ENCODE data around the gene RAPGEF5. TPM values are rescaled to one million over a fixed set of nuclear protein-coding genes. Genes with fewer than 3 reads are reported as not detected.

RAPGEF5 gene
- total RNA-seq, 1 donor from 2014 or later: 9.9 TPM

DNA sequence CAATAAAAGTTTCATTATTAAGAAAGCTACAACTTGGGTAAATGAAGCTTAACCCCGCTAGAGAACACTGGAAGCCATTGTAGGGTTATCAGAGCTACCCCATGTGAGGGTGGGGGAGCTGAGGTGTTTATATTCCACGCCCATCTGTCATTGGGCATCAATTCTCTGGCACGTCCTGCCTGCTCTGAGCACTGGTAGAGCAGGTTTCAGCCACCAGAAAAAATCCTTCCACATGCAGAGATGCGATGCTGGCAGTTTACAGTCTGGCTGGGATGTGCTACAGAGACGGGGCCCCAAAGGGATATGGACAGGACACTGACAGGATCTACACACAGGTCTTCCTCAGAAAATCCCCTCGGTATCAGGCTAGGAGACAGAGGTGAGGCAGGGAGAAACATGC is 15.9 kb upstream of the RAPGEF5 start:
- Mint-ChIP-seq H3K36me3 (ENCODE audit: insufficient read depth) (no peaks in the 10 kb centered on the region), H3K4me3 (ENCODE audit: low read depth) (no peak overlapping the region), H3K27me3 (peaks cover 8% of the 10 kb centered on the region), H3K9me3 (ENCODE audit: low read depth) (no peaks in the 10 kb centered on the region), H3K27ac (no peak overlapping the region), H3K4me1 (ENCODE audit: low read depth) (peaks cover 23% of the 10 kb centered on the region)
- TF ChIP-seq, protein P1, sequence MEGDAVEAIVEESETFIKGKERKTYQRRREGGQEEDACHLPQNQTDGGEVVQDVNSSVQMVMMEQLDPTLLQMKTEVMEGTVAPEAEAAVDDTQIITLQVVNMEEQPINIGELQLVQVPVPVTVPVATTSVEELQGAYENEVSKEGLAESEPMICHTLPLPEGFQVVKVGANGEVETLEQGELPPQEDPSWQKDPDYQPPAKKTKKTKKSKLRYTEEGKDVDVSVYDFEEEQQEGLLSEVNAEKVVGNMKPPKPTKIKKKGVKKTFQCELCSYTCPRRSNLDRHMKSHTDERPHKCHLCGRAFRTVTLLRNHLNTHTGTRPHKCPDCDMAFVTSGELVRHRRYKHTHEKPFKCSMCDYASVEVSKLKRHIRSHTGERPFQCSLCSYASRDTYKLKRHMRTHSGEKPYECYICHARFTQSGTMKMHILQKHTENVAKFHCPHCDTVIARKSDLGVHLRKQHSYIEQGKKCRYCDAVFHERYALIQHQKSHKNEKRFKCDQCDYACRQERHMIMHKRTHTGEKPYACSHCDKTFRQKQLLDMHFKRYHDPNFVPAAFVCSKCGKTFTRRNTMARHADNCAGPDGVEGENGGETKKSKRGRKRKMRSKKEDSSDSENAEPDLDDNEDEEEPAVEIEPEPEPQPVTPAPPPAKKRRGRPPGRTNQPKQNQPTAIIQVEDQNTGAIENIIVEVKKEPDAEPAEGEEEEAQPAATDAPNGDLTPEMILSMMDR (IDR thresholded peaks at IDR 0.05; ENCODE audit: unreplicated experiment): no peak
- DNase-seq (ENCODE audit: low spot score, unreplicated experiment): no peak

DNA sequence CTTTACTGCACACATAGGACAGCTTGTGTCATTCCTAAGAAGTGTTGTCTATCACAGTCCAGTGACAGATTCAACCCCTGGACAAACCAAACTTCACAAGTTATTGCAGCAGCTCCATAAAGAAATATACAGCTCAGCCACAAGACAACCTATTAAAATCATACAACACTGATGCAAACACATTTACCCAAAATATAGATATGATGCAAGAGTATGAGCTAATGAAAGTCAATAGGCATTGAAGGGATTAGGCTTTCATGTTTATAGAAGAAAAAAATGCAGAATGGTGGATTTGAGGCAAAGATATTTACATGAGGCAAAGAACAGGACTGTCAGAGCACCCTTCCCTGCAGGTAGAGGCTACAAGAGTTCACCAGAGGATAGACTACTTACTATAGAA is 14.9 kb upstream of the RAPGEF5 start:
- H3K4me1 Mint-ChIP-seq (ENCODE audit: low read depth): peaks cover 19% of the 10 kb centered on the region
- no peak for DNase-seq (ENCODE audit: low spot score, unreplicated experiment)
- H3K9me3 Mint-ChIP-seq (ENCODE audit: low read depth): no peaks in the 10 kb centered on the region
- H3K27me3 Mint-ChIP-seq: peaks cover 7% of the 10 kb centered on the region
- TF ChIP-seq, protein P1 (IDR thresholded peaks at IDR 0.05; ENCODE audit: unreplicated experiment): no peak
- H3K36me3 Mint-ChIP-seq (ENCODE audit: insufficient read depth): no peaks in the 10 kb centered on the region
- no peak overlapping the region for H3K4me3 Mint-ChIP-seq (ENCODE audit: low read depth)
- no peak overlapping the region for H3K27ac Mint-ChIP-seq

DNA sequence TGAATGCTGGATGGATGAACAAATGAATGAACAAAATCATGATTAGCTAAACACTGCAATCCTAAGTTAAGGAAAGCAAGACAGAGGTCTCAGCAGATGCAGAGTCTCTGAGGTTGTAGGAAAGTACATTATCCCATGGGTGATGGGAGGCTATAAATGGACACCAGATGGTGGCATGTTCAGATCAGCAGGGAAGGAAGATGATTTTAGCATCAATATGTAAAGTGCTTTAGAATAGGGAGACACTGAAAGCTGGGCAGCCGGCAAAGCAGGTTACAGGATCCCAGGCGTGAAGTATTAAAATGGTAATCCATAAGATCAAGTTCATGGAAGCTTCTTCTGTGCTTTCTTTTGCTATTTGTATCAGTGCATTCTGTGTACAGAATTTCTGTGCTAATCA is 7.9 kb upstream of the RAPGEF5 start:
- Mint-ChIP-seq H3K4me3 (ENCODE audit: low read depth) (no peak overlapping the region), H3K27me3 (peaks cover 9% of the 10 kb centered on the region), H3K9me3 (ENCODE audit: low read depth) (no peaks in the 10 kb centered on the region), H3K27ac (no peak overlapping the region), H3K4me1 (ENCODE audit: low read depth) (no peaks in the 10 kb centered on the region), H3K36me3 (ENCODE audit: insufficient read depth) (no peaks in the 10 kb centered on the region)
- TF ChIP-seq, protein P1 (IDR thresholded peaks at IDR 0.05; ENCODE audit: unreplicated experiment): no peak
- no peak for DNase-seq (ENCODE audit: low spot score, unreplicated experiment)

DNA sequence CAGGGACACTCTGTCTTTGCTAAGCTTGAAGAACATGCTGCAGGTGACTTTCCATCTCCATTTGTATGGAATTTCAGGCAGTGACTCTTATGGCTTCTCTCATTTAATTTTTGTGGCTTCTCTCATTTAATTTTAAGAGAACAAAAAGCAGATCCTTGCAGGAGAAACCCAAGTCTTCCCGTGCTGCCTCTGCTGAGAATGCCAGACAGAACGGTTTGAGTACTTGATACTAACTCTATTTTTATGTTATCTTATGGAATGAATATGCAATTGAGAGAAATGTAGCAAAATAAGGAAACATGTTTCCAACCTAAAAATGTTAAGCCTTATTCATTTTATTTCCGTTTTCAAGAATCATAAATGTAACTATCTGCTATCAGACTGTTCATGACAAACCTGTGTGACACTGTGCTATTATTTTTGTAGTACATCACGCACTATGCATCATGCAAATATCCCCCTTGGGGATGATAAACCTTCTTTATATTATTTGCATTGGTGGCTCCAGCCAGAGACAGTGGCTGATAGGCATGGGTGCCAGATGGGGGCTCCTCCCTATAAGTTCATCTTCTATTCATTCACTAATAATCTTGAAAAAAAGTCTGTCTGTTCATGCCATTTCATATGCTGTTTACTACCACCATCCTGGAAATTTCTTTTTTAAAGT is 6.9 kb upstream of the RAPGEF5 start:
- no peak for DNase-seq (ENCODE audit: low spot score, unreplicated experiment)
- H3K27me3 Mint-ChIP-seq: peaks cover 14% of the 10 kb centered on the region
- H3K27ac Mint-ChIP-seq: no peak overlapping the region
- no peaks in the 10 kb centered on the region for H3K9me3 Mint-ChIP-seq (ENCODE audit: low read depth)
- TF ChIP-seq, protein P1 (IDR thresholded peaks at IDR 0.05; ENCODE audit: unreplicated experiment): no peak
- H3K4me3 Mint-ChIP-seq (ENCODE audit: low read depth): no peak overlapping the region
- no peaks in the 10 kb centered on the region for H3K36me3 Mint-ChIP-seq (ENCODE audit: insufficient read depth)
- peaks cover 4% of the 10 kb centered on the region for H3K4me1 Mint-ChIP-seq (ENCODE audit: low read depth)

DNA sequence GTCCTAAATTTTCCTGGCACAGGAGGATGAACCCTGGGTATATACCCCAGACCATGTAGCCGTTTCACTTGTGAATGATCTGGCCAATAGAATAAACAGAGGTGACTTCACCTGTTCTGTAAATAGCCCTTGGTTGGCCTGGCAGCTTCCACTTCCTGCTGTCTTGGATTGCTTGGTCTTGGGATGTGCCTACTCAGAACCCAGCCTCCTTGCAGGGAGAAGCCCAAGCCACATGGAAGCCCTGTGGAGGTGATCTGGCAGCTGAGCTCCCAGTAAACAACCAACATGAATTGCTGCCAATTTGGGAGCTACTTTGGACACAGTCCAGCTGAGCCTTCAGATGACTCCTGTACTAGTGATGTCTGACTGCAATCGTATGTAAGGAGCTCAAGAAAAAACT is 4.8 kb upstream of the RAPGEF5 start:
- Mint-ChIP-seq H3K4me3 (ENCODE audit: low read depth) (no peak overlapping the region), H3K36me3 (ENCODE audit: insufficient read depth) (no peaks in the 10 kb centered on the region), H3K4me1 (ENCODE audit: low read depth) (peaks cover 8% of the 10 kb centered on the region), H3K27ac (no peak overlapping the region), H3K27me3 (peaks cover 28% of the 10 kb centered on the region), H3K9me3 (ENCODE audit: low read depth) (no peaks in the 10 kb centered on the region)
- TF ChIP-seq, protein P1 (IDR thresholded peaks at IDR 0.05; ENCODE audit: unreplicated experiment): no peak
- DNase-seq (ENCODE audit: low spot score, unreplicated experiment): no peak

All from progenitor cell of endocrine pancreas (in vitro differentiated cells).